Measurements from ENCODE around the gene NAV1.

DNA sequence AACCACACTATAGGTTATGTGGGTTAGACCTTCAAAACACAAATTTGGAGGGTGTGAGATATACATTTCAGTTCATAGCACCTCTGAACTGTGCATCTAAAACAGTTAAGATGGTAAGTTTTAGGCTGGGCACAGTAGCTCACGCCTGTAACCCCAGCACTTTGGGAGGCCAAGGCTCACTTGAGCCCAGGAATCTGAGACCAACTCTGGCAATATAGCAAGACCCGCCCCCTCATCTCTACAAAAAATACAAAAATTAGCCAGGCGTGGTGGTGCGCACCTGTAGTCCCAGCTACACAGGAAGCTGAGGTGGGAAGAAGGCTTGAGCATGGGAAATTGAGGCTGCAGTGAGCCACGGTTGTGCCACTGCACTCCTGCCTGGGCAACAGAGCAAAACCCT is 47.9 kb downstream of the NAV1 start:
- TF ChIP-seq, protein P1, sequence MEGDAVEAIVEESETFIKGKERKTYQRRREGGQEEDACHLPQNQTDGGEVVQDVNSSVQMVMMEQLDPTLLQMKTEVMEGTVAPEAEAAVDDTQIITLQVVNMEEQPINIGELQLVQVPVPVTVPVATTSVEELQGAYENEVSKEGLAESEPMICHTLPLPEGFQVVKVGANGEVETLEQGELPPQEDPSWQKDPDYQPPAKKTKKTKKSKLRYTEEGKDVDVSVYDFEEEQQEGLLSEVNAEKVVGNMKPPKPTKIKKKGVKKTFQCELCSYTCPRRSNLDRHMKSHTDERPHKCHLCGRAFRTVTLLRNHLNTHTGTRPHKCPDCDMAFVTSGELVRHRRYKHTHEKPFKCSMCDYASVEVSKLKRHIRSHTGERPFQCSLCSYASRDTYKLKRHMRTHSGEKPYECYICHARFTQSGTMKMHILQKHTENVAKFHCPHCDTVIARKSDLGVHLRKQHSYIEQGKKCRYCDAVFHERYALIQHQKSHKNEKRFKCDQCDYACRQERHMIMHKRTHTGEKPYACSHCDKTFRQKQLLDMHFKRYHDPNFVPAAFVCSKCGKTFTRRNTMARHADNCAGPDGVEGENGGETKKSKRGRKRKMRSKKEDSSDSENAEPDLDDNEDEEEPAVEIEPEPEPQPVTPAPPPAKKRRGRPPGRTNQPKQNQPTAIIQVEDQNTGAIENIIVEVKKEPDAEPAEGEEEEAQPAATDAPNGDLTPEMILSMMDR (IDR thresholded peaks at IDR 0.05; ENCODE audit: insufficient read depth, low read length), result no peak
- TF ChIP-seq POLR2AphosphoS5 (IDR thresholded peaks at IDR 0.05; ENCODE audit: low read depth), result no peak

Data from HL-60 (cell line).